ENCODE measurements around the gene STAT5B.

- no peak; the same call in none of the 2 replicates for TF ChIP-seq HDAC2 (IDR thresholded peaks at IDR 0.05)
- no peak for TF ChIP-seq CTCF (IDR thresholded peaks at IDR 0.05 in 2 of 3, conservative IDR thresholded peaks at IDR 0.05 in 1 of 3; ENCODE audit: insufficient read depth in 2 of 3, low read depth in 1 of 3, low read length in 3 of 3)
- TF ChIP-seq TAF1 (IDR thresholded peaks at IDR 0.05; ENCODE audit: control insufficient read depth, extremely low read depth, insufficient read depth, low read length, severe bottlenecking): no peak
- peak; percentile 92 for TF ChIP-seq RFX1 (IDR thresholded peaks at IDR 0.05)
- TF ChIP-seq CBFB (CRISPR knock-in tag; IDR thresholded peaks at IDR 0.05): no peak
- TF ChIP-seq NFIX (CRISPR knock-in tag; IDR thresholded peaks at IDR 0.05; ENCODE audit: low read depth): no peak
- TF ChIP-seq LCOR (CRISPR knock-in tag; IDR thresholded peaks at IDR 0.05): no peak
- TF ChIP-seq HINFP (tag; conservative IDR thresholded peaks at IDR 0.05; ENCODE audit: low read depth): no peak
- TF ChIP-seq SMARCB1 (IDR thresholded peaks at IDR 0.05; ENCODE audit: insufficient read length, low read depth): no peak
- no peak for TF ChIP-seq ZBTB34 (CRISPR knock-in tag; IDR thresholded peaks at IDR 0.05)
Observed at GRCh38 chr17:42276609-42277341, 584 bp upstream of the STAT5B start.

All from K562 (cell line).